Esophagus squamous epithelium (tissue), 5 donors: ENCODE data around the gene LAMA3. TPM values are rescaled to one million over a fixed set of nuclear protein-coding genes. Genes with fewer than 3 reads are reported as not detected.

Experiments used
- DNase-seq: peaks from one replicate; lab custom pipeline; 2025; lab: John Stamatoyannopoulos, UW
- H3K27ac ChIP-seq, 4 donors: fragments of 200-600 bp; sonication (generic); one replicate each; pipeline ENCODE4 v1.5.1; 2016 to 2019; ENCODE audit warnings: mild to moderate bottlenecking in 1 of 4
- H3K27me3 ChIP-seq, 4 donors: fragments of 200-600 bp; sonication (generic); 1 replicate in 3 of 4; 2 replicates in 1 of 4; pipeline versions ENCODE4 v1.5.1 to v1.6.0; 2017 to 2021; ENCODE audit warnings: antibody characterized with exemption in 1 of 4
- H3K36me3 ChIP-seq, 3 donors: fragments of 200-600 bp; sonication (generic); one replicate each; pipeline ENCODE4 v1.5.1; 2016 to 2019
- H3K4me1 ChIP-seq, 3 donors: fragments of 200-600 bp; sonication (generic); one replicate each; pipeline ENCODE4 v1.5.1; 2017 to 2019
- H3K4me3 ChIP-seq, 4 donors: fragments of 200-600 bp; sonication (generic); 1 replicate in 3 of 4; 2 replicates in 1 of 4; pipeline ENCODE4 v1.5.1; 2016 to 2019; ENCODE audit warnings: mild to moderate bottlenecking in 2 of 4, moderate library complexity in 1 of 4
- H3K9me3 ChIP-seq, 3 donors: fragments of 200-600 bp; sonication (generic); one replicate each; pipeline ENCODE4 v1.5.1; 2016 to 2019
- CTCF ChIP-seq, 6 experiments: fragments of 450-650 bp in 4 of 6; fragments of 200-600 bp in 2 of 6; sonication (generic) in 2 of 6; IDR thresholded peaks; one replicate each; pipeline ENCODE4 v1.5.1; 2016 to 2019; ENCODE audit warnings: antibody characterized with exemption in 6 of 6, mild to moderate bottlenecking in 4 of 6, moderate library complexity in 4 of 6
- POLR2A ChIP-seq, 4 donors: fragments of 450-650 bp; IDR thresholded peaks; one replicate each; pipeline ENCODE4 v1.6.1; 2017; ENCODE audit warnings: antibody characterized with exemption in 4 of 4, mild to moderate bottlenecking in 4 of 4, moderate library complexity in 3 of 4
- WGBS, 2 donors: methylation state at CpG; one replicate each; pipeline ENCODE4 v1.1.5; 2018; 5-methylcytosine and 5-hydroxymethylcytosine counted together
- intact Hi-C: fragments of 100-400 bp; cut with DNase I; formaldehyde crosslinking; loops from one replicate; pipeline ENCODE4 v1.15.0; 2022
- total RNA-seq, 4 donors: library from RNA; depleted of rRNA; stranded (reverse); fragments of >200 nt; gene quantifications; one replicate each; pipeline ENCODE4 v1.1.0, GENCODE V29; 2016
- donor health status: DM: yes; HTN: yes; CAD: no.

LAMA3 gene
- total RNA-seq, 4 donors from 2014 or later = 28.7 to 81.3 (median 44.8) TPM

GRCh38 chr18:23704806-23705205 is 15.6 kb downstream of the LAMA3 start:
- DNase-seq = no peak
- TF ChIP-seq CTCF (IDR thresholded peaks at IDR 0.05) (no peak), POLR2A (IDR thresholded peaks at IDR 0.05) (no peak)
- intact Hi-C loops = loop anchor here (5.0 kb wide), 1 partner anchor 83 kb away; no protein-coding TSS in a partner anchor
- Histone ChIP-seq H3K4me3 (no peak overlapping the region), H3K9me3 (peaks cover 0 to 7% (median 0%) of the 10 kb centered on the region in 3 donors), H3K27ac (no peak overlapping the region), H3K36me3 (no peaks in the 10 kb centered on the region), H3K27me3 (no peaks in the 10 kb centered on the region), H3K4me1 (peaks cover 0 to 6% (median 0%) of the 10 kb centered on the region in 3 donors)

- H3K9me3 ChIP-seq = peaks cover 0 to 7% (median 0%) of the 10 kb centered on the region in 3 donors
- no peak overlapping the region for H3K4me3 ChIP-seq
- 82 to 96% methylated on average over 2 to 3 of the region's 3 CpGs for whole genome bisulfite sequencing, 2 donors
- intact Hi-C loops = no loop called here
- H3K27ac ChIP-seq = no peak overlapping the region
- H3K27me3 ChIP-seq = no peaks in the 10 kb centered on the region
- peaks cover 0 to 23% (median 0%) of the 10 kb centered on the region in 3 donors for H3K4me1 ChIP-seq
- TF ChIP-seq POLR2A (IDR thresholded peaks at IDR 0.05) = no peak
- no peak for TF ChIP-seq CTCF (IDR thresholded peaks at IDR 0.05)
- H3K36me3 ChIP-seq = no peaks in the 10 kb centered on the region
- no peak for DNase-seq
These were observed 17.9 kb downstream of the LAMA3 start for GRCh38 chr18:23706971-23707640.

GRCh38 chr18:23710068-23710527 is 20.8 kb downstream of the LAMA3 start:
- Histone ChIP-seq H3K9me3 (peaks cover 0 to 7% (median 0%) of the 10 kb centered on the region in 3 donors), H3K27ac (no peak overlapping the region)

GRCh38 chr18:23710946-23711345 is 21.7 kb downstream of the LAMA3 start:
- Histone ChIP-seq H3K4me3 (no peak overlapping the region), H3K9me3 (peaks cover 0 to 7% (median 0%) of the 10 kb centered on the region in 3 donors), H3K27ac (no peak overlapping the region), H3K4me1 (peaks cover 0 to 28% (median 2%) of the 10 kb centered on the region in 3 donors), H3K36me3 (no peaks in the 10 kb centered on the region), H3K27me3 (no peaks in the 10 kb centered on the region)
- 67 to 91% methylated on average over 1 of the region's 1 CpG for WGBS, 2 donors
- TF ChIP-seq CTCF (IDR thresholded peaks at IDR 0.05) = no peak
- TF ChIP-seq POLR2A (IDR thresholded peaks at IDR 0.05) = no peak
- intact Hi-C loops = no loop called here
- DNase-seq = no peak

More at GRCh38 chr18:23710068-23710527, 20.8 kb downstream of the LAMA3 start:
- Histone ChIP-seq H3K4me3 (no peak overlapping the region), H3K27me3 (no peaks in the 10 kb centered on the region), H3K36me3 (no peaks in the 10 kb centered on the region), H3K4me1 (peaks cover 0 to 19% (median 0%) of the 10 kb centered on the region in 3 donors)
- intact Hi-C loops = no loop called here
- TF ChIP-seq POLR2A (IDR thresholded peaks at IDR 0.05) (no peak), CTCF (IDR thresholded peaks at IDR 0.05) (no peak)
- DNase-seq = no peak
- WGBS, 2 donors = 70 to 71% methylated on average over 9 to 11 of the region's 17 CpGs

GRCh38 chr18:23711426-23711825 is 22.2 kb downstream of the LAMA3 start:
- no peak overlapping the region for H3K27ac ChIP-seq
- DNase-seq = no peak
- H3K9me3 ChIP-seq = peaks cover 0 to 7% (median 0%) of the 10 kb centered on the region in 3 donors
- H3K4me1 ChIP-seq = peaks cover 0 to 32% (median 6%) of the 10 kb centered on the region in 3 donors
- intact Hi-C loops = no loop called here
- WGBS, 2 donors = 84 to 91% methylated on average over 1 of the region's 1 CpG
- no peaks in the 10 kb centered on the region for H3K36me3 ChIP-seq
- no peaks in the 10 kb centered on the region for H3K27me3 ChIP-seq
- TF ChIP-seq POLR2A (IDR thresholded peaks at IDR 0.05) (no peak), CTCF (IDR thresholded peaks at IDR 0.05) (no peak)
- H3K4me3 ChIP-seq = no peak overlapping the region
